GM21515 (cell line): ENCODE measurements around the gene CRBN.
A peak's percentile ranks its signal among the peaks of the same experiment; 100 is the strongest.

Source experiments
- ATAC-seq: cut with Tn5 transposase; IDR thresholded peaks from one replicate; pipeline ENCODE4 v1.9.1; 2021; ENCODE audit not compliant: unreplicated experiment

The CRBN gene

DNA sequence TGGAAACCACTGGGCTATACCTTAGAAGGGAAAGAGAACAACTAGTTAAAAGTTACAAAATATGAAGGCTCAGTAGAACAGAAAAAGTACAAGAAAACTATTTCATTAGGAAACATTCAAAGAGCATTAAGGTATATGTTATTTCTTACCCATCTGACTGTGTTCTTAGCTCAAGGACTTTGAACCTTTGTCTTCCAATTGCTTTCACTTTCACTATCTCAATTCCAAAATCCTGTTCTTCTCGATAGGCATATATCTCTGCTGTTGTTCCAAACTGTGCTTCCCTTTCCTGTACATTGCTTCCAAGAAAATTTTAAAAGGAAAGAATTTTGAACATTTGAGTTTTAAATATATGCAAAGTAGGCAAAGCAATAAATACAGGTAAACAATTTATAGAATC lies 6.9 kb downstream of the CRBN start:
- ATAC-seq, result no peak

DNA sequence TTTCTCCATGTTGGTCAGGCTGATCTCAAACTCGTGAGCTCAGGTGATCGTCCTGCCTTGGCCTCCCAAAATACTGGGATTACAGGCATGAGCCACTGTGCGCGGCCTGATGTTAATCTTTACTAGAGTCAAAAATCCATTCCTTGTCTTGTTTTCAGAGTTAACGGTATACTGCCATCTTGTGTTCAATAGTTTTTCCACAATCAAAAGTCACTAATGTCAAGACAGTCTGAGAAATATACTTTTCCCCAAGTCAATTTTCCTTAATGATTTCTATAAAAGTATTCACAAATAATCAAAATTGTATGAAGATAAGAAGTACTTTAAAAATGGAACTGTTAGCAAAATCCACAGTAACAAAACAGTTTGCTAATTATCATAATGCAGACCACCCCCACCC lies 8.5 kb downstream of the CRBN start:
- ATAC-seq, result no peak

DNA sequence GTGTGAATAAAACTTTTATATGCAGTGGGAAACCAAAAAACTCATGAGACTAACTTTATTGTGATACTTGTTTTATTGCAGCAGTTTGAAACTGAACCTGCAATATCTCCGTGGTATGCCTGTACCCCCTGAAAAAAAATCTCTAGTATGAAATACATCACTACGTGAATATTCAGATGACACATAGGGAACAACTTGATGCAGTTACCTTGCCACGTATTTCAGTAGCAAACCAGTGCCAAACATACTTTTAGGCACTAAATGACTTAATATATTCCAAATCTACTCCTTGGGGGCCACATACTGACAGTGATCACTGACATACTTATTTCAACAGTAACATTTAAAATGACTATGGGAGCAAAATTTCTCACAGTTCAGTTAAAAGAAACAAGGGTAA lies 13.8 kb downstream of the CRBN start:
- ATAC-seq, result no peak

DNA sequence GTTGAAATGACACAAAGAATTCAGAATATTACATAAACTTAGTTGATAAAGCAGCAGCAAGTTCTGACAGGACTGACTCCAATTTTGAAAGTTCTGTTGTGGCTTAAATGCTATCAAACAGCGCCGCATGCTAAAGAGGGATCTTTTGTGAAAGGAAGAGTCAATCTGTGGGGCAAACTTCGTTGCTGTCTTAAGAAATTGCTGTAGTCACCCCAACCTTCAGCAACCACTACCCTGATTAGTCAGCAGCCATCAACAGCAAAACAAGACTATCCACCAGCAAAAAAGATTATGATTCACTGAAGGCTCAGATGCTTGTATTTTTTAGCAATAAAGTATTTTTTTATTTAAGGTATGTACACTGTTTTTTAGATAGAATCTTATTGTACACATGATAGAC lies 14.2 kb downstream of the CRBN start:
- ATAC-seq, result no peak

DNA sequence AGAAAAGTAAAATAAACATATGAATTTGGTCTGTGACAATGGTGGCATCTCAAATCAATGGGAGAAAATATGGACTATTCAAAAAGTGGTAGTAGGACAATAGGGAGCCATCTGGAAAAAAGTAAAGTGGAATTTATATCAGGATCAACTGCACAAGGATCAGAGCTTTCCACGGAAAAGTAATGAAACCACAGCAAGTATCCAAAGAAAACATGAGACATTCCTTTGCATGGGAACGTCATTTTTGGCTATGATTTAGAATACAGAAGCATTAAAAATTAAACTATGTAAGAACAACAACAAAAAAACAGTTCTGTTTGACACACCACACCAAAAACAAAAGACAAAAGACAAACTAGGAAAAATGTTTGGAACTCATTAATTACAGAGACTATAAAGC lies 18.7 kb downstream of the CRBN start:
- no peak for ATAC-seq

DNA sequence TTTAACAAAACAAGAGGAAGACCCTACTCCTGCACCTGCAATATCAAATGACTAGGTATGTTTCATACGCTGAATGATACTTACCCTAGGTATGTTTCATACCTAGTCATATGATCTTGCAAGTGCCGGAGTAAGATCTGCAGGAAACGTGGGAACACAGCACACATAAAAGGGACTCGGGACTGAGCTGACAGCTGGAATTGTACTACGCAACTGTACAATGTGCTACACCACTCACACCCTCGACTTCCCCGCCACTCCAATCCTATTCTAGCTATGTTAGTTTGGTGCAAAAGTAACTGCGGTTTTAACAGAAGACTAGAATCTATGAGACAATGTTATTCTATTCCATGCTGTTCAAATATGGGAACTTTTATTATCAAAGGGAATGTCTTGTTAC lies 22.0 kb downstream of the CRBN start:
- ATAC-seq, result no peak

DNA sequence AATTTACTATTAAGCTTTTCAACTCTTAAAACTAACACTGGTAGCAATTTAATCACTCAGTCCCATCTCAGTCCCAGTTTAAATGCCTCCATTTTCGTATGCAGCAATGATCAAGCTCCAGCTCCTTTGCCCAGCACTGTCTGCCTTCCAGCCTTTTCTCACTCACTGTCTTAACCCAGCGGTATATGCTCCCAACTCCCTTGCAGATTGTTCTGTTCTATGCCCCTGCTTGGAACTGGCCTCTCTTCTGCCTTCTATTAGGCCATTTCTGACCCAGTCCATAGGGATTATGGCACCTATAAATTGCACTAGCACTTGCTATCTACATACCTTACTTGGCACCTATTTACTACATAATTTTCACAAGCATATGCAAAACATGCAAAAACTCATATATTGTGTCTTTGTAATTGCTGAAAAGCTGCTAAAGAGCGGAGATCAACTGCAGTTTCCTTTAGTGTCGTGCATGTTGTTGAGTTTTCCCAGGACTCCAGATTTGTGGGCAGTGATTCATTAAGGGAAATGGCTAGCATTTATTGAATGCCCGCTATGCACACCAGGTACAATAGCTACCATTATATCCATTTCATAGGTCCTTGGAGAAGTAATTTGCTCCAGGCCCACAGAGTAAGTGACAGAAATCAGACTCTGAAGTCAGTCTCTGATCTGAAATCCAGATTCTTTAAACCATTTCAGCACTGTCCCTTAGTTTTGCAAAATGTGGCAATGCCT lies 24.4 kb downstream of the CRBN start:
- ATAC-seq, result no peak

DNA sequence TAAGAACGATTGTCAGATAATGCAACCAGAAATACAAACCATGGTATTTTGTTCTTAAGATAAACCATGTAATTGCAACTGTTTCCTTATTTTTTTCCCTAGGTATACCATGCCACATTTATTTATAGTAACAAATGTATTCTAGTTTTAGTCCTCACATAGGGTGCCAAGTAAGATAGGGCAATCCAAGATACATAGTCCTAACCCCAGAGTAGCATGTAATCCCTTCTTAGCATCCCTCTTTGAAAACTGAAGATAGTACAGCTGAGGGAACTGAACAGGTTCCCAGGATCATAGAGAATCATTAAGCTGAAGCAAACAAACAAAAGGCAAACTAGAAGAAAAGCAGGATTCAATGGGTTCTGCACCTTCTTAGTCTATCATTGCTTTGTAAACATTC lies 28.0 kb downstream of the CRBN start:
- no peak for ATAC-seq

DNA sequence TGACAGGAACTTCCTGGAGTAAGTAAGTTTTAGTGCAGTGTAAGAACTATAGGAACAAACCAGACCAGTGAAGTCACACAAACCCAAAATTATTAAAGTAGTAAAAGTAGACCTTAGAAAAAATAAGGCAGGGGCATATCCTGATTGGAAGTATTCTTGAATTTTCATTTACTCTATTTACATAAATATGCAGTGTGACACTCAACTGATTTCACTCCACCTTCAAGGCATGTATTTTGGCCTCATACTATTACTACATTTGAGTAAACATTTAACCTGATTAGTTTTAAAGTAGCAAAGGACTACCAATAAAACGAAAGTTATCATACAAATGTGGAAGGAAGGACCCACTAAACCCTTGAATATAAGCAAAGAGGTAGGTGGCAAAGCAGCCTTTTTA lies 29.9 kb downstream of the CRBN start:
- ATAC-seq, result no peak

DNA sequence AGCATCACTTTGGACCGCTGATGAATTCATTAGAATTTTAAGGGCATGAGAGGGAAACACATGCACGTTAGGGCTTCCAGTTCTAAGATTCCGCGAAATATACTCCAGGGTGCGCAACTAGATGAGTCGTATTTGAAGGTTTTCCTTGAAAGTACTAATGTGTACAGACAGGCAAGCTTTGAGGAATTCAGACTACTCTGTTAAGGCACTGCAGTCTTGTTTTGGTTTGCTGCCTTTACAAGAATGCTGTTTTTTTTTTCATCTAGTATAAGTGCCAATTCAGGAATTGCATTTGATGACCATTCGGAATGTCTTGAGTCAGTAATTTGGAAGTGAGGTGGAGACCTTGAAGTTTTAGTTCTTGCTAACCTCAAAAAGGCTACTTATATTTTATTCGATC lies 33.7 kb downstream of the CRBN start:
- no peak for ATAC-seq

DNA sequence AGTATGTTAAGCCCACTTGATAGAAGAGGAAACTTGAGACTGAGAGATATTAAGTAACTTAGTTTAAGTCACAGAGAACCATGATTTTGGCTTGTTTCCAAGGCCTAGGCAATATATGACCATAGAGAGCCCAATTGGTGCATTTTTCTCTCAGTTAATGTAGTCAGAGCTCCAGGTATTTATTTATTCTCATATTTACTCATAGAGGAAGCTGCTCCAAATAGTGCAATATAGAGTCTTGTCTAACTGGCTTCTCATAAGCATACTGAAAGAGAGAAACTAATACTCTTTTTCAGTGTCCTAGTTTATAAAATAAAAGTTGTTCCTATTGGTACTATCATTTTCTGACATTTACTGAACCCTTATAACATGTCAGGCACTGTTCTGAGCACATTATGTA lies 37.6 kb downstream of the CRBN start:
- ATAC-seq, result no peak

DNA sequence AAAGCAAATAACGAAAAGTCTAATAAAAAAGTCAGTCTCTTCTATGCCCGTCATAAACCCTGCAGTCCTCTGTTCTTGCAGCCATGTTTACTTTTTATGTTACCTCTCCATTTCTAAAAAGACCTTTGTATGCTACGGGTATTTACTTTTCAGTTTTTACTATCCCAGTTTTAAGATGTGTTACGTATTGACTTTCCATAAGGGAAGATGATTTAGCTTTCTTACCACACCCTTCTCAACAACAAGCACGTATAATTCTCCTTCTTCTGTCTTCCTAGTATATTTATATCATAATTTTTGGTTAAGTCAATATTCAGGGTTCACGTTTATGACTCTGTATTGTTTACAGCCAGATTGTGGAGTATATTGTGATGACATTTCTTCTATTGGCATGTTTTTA lies 42.0 kb downstream of the CRBN start:
- ATAC-seq, result no peak

DNA sequence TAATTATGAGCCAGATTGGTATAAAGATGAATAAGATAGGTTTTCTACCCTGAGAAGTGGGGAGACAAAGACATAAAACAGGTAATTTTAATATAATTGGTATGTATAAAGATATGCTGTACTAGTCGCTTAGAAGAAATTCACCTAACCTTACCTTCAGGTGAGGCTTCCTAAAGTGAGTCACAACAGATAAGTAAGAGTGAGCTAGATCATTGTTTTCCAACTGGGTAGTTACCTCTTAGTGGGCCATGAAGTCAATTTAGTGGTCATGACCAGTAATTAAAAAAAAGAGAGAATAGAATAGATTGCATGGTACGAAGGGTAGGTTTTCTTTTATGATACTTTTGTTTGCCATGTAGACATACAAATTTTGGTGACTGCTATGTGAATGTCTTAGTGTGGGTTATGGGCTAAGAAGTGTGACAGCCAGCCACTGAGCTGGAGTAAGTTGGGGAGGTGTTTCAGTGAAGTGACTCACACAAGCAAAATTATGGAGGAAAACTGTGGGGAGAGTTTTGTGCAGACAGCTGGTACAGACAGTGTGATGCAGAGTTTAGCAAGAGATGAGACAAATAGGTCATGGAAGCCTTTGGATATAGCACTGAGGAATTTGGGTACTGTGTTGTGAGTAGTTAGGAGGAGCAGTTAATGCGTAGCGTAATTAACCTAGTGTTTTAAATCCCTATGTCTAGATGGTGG lies 44.6 kb downstream of the CRBN start:
- ATAC-seq, result no peak

DNA sequence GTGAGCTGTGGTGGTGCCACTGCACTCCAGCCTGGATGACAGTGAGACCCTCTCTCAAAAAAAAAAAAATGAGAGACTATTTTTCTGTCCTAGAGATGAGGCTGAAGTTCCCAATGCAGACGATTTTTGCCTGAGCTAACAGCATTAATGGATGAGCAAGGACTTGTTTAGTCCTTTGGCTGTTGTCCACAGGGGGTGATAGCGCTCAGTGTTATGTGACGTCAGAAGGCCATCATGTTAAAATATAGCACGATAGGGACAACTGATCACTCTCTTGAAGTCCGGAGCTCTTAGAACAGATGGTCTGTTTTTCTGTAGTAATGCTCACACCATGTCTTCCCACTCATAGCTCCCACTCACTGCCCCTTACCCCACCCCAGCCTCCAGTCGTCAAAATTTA lies 46.0 kb downstream of the CRBN start:
- no peak for ATAC-seq

DNA sequence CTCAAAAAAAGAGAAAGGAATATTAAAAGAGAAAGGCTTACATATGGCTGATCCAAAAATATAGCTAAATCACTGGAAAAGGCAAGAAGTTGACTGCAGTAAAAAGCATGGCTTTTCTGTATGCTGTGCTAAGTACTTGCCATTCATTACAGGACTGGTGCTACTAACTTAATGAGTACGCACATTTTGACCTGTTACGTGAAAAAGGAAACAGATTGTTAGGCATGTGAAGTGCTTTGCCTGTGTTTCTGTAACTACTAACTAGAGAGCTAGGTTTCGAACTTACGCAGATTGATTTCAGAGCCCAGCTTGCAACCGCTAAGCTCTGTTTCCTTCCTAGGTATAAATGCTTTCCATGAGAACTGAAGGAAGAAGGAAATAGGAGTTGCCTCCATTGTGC lies 49.9 kb downstream of the CRBN start:
- no peak for ATAC-seq

DNA sequence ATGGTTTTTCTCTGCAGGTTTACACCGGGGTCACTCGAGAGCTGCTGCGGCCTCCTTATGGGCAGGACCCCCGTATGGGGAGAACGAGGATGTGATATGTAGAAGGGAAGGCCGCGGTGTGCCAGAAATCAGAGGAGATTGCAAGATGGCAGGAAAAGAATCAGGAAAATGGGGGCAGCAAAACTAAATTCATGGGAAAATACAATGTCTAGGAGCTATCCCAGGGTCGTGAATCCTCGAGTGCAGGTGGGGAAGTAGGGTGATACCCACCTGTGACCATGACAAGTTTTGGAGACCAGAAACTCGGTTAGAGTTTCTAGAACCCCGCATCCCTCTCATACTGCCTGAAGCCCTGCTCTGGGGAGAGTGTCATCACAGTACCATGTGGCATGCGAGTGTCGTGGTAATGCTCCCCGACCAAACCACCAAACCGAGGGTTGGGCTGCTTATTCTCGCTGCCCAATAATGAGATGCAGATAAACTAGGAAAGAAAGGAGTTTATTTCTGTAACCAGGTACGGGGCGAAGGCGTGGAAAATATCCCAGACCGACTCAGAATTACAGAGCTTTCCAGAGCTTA lies 52.0 kb downstream of the CRBN start:
- ATAC-seq, result peak; percentile 23

DNA sequence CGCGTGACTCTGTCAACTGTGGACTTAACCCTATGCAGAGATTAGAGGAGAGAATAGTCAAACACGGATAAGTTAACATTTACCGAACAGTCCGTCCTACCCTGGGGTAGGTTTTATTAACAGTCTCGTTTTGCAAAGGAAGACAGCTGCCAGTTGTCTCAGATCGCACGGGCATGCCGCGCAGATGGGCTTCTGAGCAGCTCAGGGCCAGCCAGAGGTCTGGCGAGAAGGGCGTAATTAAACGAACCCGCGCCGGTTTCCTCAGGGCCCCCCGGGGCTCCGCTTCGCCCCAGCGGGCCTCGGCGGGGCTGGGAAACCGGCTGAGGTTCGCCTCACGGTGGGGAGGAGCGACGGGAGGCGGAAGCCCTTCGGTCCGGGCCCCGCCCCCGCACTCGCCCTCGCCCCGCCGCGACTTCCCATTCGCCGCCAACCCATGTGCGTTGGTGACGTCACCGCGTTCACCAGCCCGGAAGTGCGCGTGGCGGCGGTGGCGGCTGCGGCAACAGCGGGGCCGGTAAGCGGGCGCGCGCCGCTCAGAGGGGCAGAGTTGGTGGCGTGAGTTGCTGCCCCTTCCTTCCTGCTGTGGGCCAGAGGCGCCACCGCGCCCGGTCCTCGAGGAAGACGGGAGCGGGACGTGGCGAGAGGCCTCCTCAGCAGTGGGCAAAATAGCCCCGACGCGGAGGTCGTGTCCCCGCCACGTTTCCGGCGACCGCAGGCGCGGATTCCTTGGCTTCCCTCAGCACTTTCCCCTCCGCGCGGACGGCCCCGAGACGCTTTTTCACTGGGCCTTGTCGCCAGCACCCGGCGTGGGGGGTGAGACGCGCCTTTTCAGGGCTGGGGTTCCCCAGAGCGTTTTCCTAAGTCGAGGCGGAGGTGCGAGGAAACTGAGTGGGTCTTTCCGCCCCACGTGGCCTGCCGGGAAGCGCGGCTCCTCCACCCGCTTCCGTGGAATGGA lies 52.7 kb downstream of the CRBN start, which contains the start of gene TRNT1:
Gene TRNT1, plus strand, starts transcription at position 464 of the 955 bp plus-strand sequence. CDS start 2,101 bp downstream, outside the sequence.
- ATAC-seq, result peak; percentile 93

DNA sequence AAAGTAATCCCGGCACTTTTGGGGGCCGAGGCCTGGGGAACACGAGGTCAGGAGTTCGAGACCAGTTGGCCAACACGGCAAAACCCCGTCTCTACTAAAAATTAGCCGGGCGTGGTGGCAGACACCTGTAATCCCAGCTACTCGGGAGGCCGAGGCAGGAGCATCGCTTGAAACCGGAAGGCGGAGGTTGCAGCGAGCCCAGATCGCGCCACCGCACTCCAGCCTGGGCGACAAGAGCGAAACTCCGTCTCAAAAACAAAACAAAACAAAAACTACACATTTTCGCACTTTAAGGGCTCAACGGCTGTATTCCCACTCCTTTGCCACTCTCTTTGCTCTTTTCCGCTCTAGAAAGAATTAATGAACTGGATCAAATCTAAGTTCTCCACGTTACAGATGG lies 53.5 kb downstream of the CRBN start:
- ATAC-seq, result no peak

DNA sequence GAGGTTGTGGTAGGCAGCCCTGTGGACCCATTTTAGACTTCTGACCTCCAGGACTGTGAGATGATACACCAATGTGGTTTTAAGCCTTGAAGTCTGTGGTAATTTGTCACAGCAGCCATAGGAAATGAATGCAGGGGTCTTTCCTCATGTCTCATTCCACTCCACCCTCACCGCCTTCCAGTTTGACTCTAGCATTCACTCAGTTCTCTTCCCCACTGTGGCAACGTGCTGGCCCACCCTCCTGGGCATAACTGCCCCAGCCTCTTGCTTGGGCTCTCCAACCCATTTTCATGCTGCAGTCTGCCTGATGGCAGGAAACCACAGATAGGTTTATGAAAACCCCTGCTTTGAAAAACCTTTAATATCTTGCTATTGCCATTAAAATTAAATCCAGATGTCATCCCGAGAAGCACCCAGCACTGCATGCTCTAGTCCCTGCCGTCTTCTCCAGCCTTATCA lies 60.1 kb downstream of the CRBN start:
- ATAC-seq, result no peak

DNA sequence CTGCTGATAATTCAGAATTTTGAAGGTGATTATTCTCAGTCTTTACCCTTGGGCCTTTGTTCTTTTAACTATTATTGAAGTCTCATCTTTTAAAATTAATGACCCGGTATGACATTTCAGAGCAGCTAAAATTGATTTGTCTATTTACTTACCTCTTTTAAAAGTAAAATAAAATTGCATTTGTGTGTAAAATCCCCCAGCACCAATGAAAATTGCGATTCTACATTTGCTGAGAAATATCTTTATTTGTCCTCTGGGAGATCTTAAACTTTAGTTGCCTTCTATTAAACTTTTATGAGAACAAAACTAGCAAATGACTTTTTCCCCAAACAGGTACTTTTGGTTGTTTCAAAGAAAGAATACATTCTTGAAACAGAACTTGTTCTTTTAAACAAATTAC lies 61.8 kb downstream of the CRBN start:
- no peak for ATAC-seq

DNA sequence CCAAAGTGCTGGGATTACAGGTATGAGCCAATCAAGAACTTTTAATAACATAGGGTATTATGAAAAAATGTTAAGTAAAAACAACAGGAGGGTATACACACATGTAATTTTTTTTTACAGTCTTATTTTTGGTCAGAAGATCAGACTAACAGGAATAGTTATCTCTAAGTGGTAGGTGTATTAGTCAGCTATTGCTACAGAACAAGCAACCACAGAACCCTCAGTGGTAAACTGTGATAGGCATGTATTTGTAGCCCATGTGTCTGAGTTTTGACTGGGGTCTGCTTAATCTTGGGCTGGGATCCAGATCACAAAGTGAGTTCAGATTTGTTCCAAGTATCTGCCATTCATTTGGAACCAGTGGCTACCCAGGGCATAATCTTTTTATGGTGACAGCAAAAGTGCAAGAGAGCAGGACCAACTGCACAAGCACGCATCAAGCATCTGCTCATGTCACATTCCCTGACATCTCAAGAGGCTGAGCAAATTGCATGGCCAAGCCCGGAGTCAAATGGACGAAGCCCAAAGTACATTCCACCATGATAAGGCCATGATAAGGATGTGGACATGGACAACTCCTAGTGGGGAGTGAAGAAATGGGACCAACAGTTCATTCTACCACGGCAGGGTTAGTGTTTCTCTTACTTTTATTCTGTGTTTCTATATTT lies 66.3 kb downstream of the CRBN start:
- ATAC-seq, result no peak
